ENCODE data around the gene SCO2. TPM values are rescaled to one million over a fixed set of nuclear protein-coding genes. Genes with fewer than 3 reads are reported as not detected.

SCO2 gene
- total and polyA plus RNA-seq, 2 of the 13 experiments (the other 11 are each of a cell fraction or from before 2014, with no cell fraction given), result 0.32 to 3.7 TPM

GRCh38 chr22:50531546-50531961 is 6.2 kb upstream of the SCO2 start (continued):
- TF ChIP-seq ZNF607 (CRISPR knock-in tag; IDR thresholded peaks at IDR 0.05; ENCODE audit: borderline replicate concordance) (peak; percentile 60; the same call in 1 of the 2 replicates), RBFOX2 (IDR thresholded peaks at IDR 0.05; ENCODE audit: low read depth, low read length) (peak; percentile 33; the same call in 1 of the 2 replicates), SNAPC4 (CRISPR knock-in tag; IDR thresholded peaks at IDR 0.05) (no peak), SRY (CRISPR knock-in tag; IDR thresholded peaks at IDR 0.05) (no peak; the same call in 1 of the 2 replicates), NR3C1 (CRISPR knock-in tag; IDR thresholded peaks at IDR 0.05) (no peak), ZNF256 (CRISPR knock-in tag; conservative IDR thresholded peaks at IDR 0.05) (no peak), ZNF512 (CRISPR knock-in tag; IDR thresholded peaks at IDR 0.05) (no peak), SRF (IDR thresholded peaks at IDR 0.05; ENCODE audit: low read depth, low read length) (no peak), CAMTA2 (CRISPR knock-in tag; IDR thresholded peaks at IDR 0.05; ENCODE audit: borderline replicate concordance) (0 out of 2 replicates have a peak, but pooled peaks have one; percentile 55), ZNF839 (CRISPR knock-in tag; IDR thresholded peaks at IDR 0.05; ENCODE audit: borderline replicate concordance) (no peak), ZFYVE20 (CRISPR knock-in tag; IDR thresholded peaks at IDR 0.05; ENCODE audit: borderline replicate concordance, low read depth) (no peak), EZH2 (conservative IDR thresholded peaks at IDR 0.05; ENCODE audit: low read depth, low read length) (no peak), POLR2G (IDR thresholded peaks at IDR 0.05; ENCODE audit: low read depth, low read length) (0 out of 2 replicates have a peak, but pooled peaks have one; percentile 6), TOE1 (CRISPR knock-in tag; IDR thresholded peaks at IDR 0.05) (no peak), HNF4A (CRISPR knock-in tag; IDR thresholded peaks at IDR 0.05) (no peak), SCMH1 (CRISPR knock-in tag; IDR thresholded peaks at IDR 0.05; ENCODE audit: borderline replicate concordance) (no peak), PCBP1 (IDR thresholded peaks at IDR 0.05; ENCODE audit: borderline replicate concordance, low read depth, low read length) (no peak), ZNF234 (CRISPR knock-in tag; conservative IDR thresholded peaks at IDR 0.05) (0 out of 2 replicates have a peak, but pooled peaks have one; percentile 17), AHR (CRISPR knock-in tag; IDR thresholded peaks at IDR 0.05) (no peak), ZNF484 (CRISPR knock-in tag; IDR thresholded peaks at IDR 0.05; ENCODE audit: borderline replicate concordance, low read depth) (no peak)
- TF ChIP-seq, protein P1, sequence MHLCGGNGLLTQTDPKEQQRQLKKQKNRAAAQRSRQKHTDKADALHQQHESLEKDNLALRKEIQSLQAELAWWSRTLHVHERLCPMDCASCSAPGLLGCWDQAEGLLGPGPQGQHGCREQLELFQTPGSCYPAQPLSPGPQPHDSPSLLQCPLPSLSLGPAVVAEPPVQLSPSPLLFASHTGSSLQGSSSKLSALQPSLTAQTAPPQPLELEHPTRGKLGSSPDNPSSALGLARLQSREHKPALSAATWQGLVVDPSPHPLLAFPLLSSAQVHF (CRISPR knock-in tag; IDR thresholded peaks at IDR 0.05), result no peak

Data from HepG2 (cell line).